ENCODE results near the gene SLC25A10.
"Not testable (repeated sequence)": the region's sequence is repeated elsewhere in the genome, so short reads cannot be mapped to it uniquely, and the experiment has no call there.

Gene SLC25A10

DNA sequence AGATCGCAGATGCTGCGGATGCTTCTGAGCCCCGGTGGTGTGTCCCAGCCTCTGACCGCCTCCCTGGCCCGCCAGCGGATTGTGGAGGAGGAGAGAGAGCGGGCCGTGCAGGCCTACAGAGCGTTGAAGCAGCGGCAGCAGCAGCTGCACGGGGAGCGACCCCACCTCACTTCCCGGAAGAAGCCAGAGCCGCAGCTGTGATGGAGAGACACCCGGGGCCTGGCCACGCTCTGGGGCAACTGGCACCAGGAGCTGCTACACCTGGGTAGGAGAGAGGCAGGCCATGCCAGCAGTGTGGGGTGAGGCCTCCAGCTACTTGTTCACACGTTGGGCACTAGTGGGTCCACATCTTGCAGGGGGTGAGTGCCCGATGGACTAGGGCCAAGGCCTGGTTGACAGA lies 39.6 kb upstream of the SLC25A10 start:
- no peak for DNase-seq (ENCODE audit: low read depth)
- no peak overlapping the region for H3K4me3 ChIP-seq (ENCODE audit: low read depth, low read length)
- no peak for TF ChIP-seq CTCF (IDR thresholded peaks at IDR 0.05; ENCODE audit: insufficient read depth, low read depth, low read length, missing control alignments)

- H3K4me3 ChIP-seq (ENCODE audit: low read depth, low read length), result no peak overlapping the region
- no peak for TF ChIP-seq CTCF (IDR thresholded peaks at IDR 0.05; ENCODE audit: insufficient read depth, low read depth, low read length, missing control alignments)
- DNase-seq (ENCODE audit: low read depth), result no peak
Observed at GRCh38 chr17:81672954-81673353, 39.1 kb upstream of the SLC25A10 start.

DNA sequence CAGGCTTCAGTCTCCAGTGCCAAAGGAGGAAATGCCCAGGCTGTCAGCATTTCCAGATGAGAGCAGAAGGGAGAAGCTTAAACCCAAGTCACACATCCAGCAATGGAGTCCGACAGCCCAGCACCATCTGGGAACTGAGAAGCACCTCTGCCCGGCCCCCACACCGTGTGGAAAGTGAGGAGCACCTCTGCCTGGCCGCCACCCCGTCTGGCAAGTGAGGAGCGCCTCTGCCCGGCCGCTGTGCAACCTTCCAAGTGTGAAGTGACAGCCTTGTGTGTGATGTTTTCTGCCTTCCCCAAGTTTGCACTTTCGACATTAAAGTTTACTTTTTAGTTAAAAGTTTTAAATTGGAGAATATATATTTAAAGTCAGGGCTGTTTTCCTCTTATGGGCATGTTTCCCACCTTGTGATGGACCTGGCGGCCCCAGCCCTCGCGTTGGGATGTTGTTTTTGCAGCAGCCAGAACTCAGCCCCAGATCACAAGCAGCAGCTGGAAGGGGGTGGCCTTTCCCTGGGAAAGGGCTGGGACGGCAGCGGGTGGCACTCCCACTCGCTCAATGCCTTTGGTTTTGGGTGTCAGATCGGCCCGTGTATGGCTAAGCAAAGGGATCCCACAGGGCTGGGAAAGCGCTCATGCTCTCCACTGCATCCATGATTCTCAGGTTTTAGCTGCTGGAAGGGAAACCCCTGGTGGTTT lies 38.4 kb upstream of the SLC25A10 start:
- no peak for TF ChIP-seq CTCF (IDR thresholded peaks at IDR 0.05; ENCODE audit: insufficient read depth, low read depth, low read length, missing control alignments)
- no peak for DNase-seq (ENCODE audit: low read depth)
- no peak overlapping the region for H3K4me3 ChIP-seq (ENCODE audit: low read depth, low read length)

GRCh38 chr17:81675515-81676221 lies 36.4 kb upstream of the SLC25A10 start:
- H3K4me3 ChIP-seq (ENCODE audit: low read depth, low read length), result not testable (repeated sequence)
- DNase-seq (ENCODE audit: low read depth), result peak; percentile 51
- peak; percentile 42 for TF ChIP-seq CTCF (IDR thresholded peaks at IDR 0.05; ENCODE audit: insufficient read depth, low read depth, low read length, missing control alignments)

- H3K4me3 ChIP-seq (ENCODE audit: low read depth, low read length), result no peak overlapping the region
- DNase-seq (ENCODE audit: low read depth), result no peak
- TF ChIP-seq CTCF (IDR thresholded peaks at IDR 0.05; ENCODE audit: insufficient read depth, low read depth, low read length, missing control alignments), result no peak
Observed at GRCh38 chr17:81676906-81677305, 35.2 kb upstream of the SLC25A10 start.

- TF ChIP-seq CTCF (IDR thresholded peaks at IDR 0.05; ENCODE audit: insufficient read depth, low read depth, low read length, missing control alignments), result no peak
- no peak overlapping the region for H3K4me3 ChIP-seq (ENCODE audit: low read depth, low read length)
- DNase-seq (ENCODE audit: low read depth), result no peak
Observed at GRCh38 chr17:81680150-81680549, 31.9 kb upstream of the SLC25A10 start.
